HPDE6-E6E7 (cell line): ENCODE data around the gene PIR.
A peak's percentile ranks its signal among the peaks of the same experiment; 100 is the strongest.

Experiments used
- DNase-seq: peaks from one replicate; pipeline ENCODE4 v3.0.0; 2011; ENCODE audit warnings: missing footprints; ENCODE audit errors: extremely low spot score

PIR gene

DNA sequence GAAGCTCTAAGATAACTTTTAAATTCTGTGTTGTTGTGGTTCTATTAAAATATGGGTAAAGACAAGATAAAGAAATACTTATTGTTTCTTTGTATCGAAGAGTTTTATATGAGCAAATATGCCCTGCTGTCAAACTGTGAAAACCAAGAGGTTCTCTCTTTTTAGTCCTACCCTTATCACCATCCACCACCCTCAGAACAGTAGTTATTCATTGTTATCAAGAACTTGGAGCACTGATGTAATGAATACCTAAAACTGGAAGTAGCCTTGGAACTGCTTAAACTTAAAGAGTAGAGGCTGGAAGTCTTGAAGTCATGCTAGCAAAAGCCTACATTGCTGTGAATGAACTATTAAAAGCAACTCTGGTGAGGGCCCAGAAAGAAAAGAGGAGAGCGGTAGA lies 9.2 kb downstream of the PIR start:
- DNase-seq, result no peak

DNA sequence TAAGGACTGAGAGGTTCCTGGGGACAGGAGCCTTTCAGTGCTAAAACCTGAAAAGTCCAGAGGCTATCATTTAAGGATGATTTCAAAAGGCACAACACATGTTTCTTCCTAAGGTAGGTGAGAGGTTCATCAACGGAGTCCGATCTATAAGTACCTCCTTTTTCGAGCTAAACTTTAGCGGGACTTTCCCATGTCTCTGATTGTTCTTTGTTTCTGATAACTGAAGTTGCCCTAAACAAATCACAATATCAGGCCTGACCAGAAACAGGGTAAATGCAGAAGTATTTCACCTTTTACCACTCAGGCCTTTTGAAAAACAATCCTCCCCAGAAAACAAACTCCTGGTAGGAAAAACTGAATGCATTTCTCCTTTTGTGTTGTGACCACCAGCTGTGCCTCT lies 17.6 kb downstream of the PIR start:
- no peak for DNase-seq

DNA sequence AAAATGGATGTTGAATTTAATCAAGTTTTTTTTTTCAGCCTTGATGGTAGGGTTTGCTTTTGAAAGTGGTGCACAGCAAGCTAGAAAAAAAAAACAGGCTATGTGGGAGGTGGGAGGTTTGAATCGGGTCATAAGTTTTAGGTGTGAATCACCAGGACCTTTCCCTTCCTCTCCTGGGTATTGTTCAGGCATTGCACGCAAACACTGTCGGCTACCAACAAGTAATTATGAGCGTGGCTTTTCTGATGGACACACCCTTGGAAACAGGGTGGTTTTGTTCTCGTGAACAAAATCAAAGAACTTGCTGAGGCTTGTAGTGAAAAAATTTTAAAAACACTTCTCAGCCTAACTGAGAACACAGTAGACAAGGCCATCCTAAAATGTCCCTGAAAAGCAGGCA lies 18.1 kb downstream of the PIR start:
- DNase-seq, result peak; percentile 52

DNA sequence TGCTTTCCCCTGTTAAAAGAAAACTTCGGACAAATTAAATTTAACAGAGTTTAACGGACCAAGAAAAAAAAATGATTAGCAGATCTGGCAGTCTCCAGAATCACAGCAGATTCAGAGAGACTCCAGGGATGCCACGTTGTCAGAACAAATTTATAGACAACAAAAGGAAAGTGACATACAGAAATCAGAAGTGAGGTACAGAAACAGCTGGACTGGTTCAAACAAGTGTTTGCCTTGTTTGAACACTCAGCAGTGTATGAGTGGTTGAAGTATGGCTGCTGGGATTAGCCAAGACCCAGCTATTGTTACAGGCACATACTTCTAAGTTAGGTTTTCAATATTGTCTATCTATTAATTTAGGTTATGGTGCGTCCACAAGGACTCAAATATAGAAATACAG lies 19.1 kb downstream of the PIR start:
- DNase-seq, result no peak

DNA sequence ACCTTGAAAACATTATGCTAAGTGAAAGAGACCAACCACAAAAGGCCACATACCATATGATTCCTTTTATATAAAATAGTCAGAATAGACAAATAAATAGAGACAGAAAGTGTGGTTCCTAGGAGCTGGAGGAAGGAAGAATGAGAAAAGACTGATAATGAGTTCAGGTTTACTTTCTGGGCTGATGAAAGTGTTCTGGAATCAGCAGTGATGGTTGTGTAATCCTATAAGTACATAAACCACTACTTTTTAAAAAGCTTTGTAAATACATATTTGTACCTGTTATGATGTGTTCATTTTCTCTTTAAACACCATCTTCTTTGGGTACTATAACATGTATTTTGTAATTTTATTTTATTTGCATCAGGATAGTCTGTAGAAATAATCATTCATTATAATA lies 20.6 kb downstream of the PIR start:
- no peak for DNase-seq

DNA sequence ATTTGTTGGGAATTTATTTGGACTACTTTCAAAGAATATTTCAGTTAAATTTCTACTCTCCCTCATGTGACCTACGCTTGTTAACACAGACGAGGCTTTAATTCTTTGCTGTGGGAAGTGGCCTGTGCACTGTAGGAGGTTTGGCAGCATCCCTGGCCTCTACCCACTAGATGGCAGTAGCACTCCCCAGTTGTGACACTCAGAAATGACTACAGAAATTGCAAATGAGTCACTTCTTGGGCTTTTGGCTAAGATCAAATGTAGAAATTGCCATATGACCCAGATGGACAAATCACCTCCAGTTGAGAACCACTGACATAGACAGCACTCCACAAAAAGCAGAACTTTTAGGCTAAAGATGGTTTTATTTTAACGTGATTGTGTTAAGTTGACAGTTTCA lies 22.1 kb downstream of the PIR start:
- peak; percentile 32 for DNase-seq

- no peak for DNase-seq
These were observed 23.5 kb downstream of the PIR start for GRCh38 chrX:15469613-15470012.

- peak; percentile 7 for DNase-seq
These were observed 25.1 kb downstream of the PIR start for GRCh38 chrX:15468036-15468435.

GRCh38 chrX:15465896-15466651 lies 27.1 kb downstream of the PIR start:
- DNase-seq, result no peak

- no peak for DNase-seq
These were observed 27.8 kb downstream of the PIR start for GRCh38 chrX:15465347-15465746.

GRCh38 chrX:15464704-15465103 lies 28.4 kb downstream of the PIR start:
- no peak for DNase-seq

DNA sequence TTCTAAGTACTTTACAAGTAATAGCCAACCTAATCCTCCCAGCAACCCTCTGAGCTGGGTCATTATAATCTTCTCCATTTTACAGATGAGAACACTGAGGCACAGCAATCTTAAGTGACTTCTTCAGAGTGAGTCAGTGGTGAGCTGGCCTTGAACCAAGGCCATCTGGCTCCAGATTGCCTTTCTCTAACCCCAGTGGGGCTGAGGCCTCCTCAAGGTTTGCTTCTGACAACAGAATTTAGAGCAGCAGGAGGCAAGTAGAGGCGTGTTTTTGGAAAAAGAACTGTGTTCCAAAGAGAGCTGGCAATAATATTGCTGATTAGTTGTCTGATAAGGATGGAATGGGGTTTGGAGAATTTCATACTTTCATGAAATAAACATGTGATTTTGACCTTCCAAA lies 41.2 kb downstream of the PIR start:
- DNase-seq, result no peak

DNA sequence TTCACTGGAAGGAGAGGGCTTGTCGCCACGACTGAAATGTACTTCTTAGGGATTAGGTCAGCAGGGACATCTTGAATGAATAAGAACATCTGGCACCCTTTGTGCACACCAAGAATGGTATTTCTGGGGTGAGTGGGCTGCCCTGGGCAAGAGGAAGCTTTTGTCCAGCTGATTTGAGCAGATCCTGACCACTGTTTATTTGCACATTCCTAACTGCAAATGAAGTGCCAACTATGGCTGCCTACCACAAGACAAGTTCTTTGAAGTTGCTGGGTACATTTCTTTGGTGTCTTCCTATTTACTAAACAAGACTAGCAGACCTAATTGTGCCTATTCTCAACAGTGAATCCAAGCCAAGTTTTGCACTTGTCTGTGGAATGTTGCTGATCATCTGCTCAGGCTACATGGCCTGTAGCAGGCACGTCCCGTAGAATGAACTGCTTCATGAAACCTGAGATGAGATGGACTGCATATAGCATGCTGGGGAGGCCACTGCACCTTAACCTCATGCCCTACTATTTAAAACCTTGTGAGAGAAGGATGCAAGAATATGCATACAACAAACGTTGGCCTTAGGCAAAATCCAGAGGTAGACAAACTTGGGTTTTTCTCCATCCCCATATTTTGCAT lies 45.0 kb downstream of the PIR start:
- DNase-seq, result no peak

DNA sequence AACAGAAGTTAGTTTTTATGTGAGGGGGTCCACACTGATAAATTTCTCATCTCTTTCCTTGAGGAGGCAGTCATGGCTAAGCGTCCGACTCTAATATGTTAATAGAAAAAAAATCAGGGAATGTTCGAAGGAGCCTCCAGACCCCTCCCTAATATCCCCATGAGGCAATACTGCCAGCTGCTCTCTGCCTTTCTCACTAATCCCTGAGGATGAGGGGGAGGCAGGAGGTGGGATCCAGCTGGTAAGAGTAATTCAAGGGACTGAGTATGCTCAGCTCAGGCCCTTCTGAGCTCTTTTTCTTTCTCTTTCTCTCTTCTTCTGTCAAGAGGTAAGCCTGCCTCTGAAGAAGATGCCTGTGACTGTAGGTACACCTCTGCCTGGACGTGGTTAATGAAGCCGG lies 51.7 kb downstream of the PIR start:
- DNase-seq, result no peak

GRCh38 chrX:15438332-15438731 lies 54.8 kb downstream of the PIR start:
- no peak for DNase-seq

DNA sequence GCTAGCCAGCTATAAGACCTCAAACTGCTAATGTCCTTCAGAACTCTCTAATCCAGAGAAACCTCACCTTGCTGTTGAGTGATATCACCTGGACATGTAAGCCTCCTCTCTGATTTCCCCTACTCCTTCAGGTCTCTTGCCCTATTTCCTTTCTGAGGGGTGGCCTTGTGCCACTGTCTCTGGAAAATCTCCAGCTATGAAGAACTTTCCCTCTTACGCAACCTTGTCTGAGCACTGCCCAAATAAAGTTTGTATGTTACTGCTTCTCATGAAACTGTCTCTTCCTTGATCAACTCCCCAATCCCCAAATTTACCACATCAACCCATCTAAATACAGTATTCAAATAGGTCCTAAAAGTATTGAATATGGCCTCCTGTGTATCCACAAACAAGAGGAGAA lies 55.4 kb downstream of the PIR start:
- DNase-seq, result no peak

GRCh38 chrX:15435836-15436619 lies 57.1 kb downstream of the PIR start:
- DNase-seq, result no peak

DNA sequence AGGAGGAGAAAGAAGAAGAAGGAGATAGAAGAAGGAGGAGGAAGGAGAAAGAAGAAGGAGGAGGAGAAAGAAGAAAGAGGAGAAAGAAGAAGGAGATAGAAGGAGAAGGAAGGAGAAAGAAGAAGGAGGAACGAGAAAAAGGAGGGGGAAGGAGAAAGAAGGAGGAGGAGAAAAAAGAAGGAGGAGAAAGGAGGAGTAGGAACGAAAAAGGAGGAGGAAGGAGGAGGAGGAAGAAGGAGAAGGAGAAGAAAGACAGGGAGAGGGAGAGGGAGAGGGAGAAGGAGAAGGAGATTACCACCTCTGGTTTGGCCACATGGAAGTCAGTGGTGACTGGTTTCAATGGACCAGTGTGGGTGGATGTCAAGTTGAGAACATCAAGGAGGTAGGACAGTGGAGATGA lies 58.9 kb downstream of the PIR start:
- DNase-seq, result no peak

DNA sequence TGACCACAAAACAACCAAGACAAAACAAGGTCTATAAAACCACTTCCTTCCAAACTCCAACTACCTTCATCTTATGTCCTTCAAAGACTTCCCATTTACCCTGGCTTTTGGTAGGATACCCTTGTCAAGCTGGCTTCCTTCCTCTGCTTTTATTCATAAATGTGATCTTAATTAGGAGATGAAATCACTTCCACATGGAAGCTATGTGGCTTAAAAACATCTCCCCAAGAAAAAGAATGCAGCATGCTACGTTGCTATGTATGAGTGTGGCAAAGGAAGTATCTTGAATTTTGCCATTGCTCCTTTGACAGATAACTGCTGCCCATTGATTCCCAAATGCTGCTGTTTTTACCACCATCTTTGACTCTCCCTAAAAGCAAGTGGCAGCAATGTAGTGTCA lies 62.5 kb downstream of the PIR start:
- no peak for DNase-seq

GRCh38 chrX:15430076-15430475 lies 63.1 kb downstream of the PIR start:
- no peak for DNase-seq

DNA sequence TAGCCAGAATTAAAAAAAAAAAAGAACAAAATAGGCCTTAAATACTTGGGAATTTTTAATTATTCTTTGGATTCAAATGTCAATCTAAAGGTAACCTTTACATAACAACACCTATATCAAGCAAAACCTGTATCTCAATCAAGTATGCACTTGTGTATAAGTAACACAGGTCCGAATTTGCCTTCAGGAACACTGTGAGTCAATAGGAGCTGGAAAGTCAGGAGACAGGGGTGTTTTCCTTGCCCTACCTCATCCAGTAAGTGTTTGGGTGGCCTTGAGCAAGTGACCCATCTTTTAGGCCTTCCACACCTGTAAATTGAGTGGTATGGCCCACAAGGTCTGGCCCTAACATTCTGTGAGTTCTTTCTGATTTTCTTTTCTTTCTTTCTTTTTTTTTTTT lies 68.1 kb downstream of the PIR start:
- no peak for DNase-seq

DNA sequence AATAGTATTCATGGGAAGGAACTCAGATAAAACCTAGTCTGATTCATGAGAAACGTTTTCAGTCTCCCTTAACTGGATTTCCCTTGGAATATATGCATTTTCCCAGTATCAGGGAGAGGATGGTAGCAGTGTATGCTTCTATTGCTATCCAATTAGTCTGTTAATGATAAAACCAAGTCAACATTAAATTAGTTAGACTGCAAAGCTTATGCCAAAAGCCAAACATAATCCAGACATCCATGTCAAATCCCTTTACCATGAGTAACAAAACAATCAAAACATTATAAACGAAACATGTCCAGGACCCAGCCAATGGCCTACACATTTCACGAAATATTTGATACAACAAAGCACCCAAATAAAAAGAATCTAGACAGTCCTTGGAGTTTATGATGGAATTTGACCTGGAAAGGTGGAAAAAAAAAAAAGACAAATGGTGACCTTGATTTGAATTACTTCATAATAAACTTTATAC lies 74.4 kb downstream of the PIR start:
- DNase-seq, result no peak
